DMS114 treated with DMSO at 0.1 percent for 48 hours (cell line): ENCODE results near the gene PADI4.
"Not testable (repeated sequence)": the region's sequence is repeated elsewhere in the genome, so short reads cannot be mapped to it uniquely, and the experiment has no call there.

Experiments
- DNase-seq: peaks from one replicate; lab custom pipeline; 2025; ENCODE audit not compliant: unreplicated experiment; lab: John Stamatoyannopoulos, UW

The PADI4 gene

DNA sequence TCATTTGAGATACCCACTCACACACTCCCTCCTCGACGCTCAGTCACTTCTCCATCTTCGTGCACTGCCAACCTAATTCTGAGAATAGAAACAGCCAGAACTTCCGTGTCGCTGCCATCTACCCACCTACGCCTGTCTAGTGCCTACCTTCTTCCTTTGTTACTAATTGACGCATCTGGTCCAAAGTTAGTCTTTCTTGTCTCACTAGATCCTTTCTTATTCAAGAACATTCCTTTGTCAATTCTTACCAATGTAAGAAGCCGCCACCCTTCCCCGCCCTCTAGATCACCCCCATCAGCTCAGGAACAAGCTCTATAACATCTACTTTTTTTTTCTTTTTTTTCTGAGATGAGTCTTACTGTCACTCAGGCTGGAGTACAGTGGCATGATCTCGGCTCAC lies 67.7 kb downstream of the PADI4 start:
- no peak for DNase-seq

DNA sequence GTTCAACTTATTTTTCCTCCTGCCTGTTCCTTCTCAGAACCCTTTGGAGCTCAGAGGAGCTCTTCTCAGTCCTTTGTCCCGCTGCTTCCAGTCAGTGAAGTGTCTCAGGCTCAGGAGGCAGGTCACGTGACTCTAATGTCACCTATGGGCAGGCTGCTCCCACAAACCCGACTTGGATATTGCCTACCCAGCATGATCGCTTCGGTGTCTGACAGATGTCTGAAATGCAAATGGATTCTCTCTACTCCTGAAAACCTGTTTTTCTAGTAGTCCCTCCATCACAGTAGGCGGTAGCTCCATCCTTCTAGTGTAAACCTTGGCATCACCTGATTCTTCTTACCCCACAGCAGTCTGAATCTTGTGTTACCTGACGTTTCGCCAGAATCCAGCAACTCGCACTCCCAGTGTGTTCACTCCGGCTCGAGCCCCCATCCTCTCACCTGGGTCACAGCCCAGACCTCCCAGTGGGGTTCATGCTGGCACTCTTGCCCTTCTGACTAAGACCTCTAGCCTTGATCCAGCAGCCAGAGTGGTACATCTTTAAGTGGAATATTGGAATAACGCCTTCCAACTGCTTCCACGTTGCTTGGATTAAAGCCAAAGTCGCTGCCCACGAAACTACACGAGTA lies 69.4 kb downstream of the PADI4 start:
- no peak for DNase-seq

DNA sequence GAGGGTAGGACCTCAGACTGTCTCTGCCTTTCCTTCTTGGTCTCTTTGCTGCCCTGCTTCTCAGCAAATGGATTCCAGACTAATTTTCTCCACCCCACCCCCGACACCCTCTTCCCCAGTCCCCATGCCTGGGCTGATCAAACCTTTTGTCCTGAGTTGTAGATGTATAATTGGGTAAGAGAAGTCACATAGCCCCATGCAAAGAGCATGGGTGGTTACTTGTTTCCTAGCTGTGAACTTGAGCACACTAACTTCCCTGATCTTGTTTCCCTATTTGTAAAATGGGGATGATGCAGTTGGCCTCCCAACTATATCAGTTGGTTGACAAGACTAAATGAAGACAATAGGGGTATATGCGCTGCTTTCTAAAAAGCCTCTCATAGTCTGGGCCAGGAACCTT lies 73.2 kb downstream of the PADI4 start:
- DNase-seq = no peak

DNA sequence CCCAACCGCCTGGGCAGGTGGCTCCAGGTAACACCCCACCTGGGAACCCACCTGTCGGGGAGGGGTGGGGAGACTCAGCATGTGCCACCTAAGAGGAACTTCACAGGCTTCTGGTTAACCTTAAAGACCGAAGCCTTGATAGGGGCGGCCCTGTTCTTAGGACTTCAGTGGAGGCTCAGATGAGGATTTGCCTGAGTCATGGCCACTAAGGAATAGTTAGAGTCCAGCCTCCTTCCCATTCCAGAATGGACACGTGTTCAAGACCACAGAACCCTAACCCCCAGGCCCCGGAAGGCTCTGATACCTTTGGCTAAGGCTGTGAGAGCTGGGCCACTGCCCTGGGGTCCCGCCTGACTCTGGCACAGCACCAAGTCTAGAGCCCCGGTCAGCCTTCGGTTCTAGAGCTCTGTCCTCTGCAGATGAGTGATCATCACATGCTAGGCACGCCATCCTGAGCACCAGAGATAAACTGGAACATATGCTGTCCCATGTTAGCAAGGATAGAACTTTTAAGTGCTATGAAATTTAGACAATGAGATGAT lies 84.3 kb downstream of the PADI4 start:
- DNase-seq = no peak

DNA sequence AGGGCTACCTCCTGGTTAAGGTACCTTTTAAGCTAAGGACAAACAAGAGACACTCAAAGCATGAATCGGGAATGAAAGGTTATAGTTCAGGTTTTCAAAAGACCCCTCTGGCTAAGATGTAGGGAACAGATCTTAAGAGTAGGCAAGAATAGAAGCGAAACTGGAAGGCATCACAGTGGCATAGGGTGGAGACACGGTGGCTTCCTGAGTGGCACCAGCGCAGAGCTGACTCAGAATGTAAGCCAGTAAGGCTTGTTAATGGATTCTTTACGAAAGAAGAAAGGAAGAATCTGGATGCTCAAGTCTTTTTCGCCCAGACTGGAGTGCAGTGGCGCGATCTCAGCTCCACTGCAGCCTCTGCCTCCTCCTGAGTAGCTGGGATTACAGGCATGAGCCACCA lies 85.2 kb downstream of the PADI4 start:
- no peak for DNase-seq

DNA sequence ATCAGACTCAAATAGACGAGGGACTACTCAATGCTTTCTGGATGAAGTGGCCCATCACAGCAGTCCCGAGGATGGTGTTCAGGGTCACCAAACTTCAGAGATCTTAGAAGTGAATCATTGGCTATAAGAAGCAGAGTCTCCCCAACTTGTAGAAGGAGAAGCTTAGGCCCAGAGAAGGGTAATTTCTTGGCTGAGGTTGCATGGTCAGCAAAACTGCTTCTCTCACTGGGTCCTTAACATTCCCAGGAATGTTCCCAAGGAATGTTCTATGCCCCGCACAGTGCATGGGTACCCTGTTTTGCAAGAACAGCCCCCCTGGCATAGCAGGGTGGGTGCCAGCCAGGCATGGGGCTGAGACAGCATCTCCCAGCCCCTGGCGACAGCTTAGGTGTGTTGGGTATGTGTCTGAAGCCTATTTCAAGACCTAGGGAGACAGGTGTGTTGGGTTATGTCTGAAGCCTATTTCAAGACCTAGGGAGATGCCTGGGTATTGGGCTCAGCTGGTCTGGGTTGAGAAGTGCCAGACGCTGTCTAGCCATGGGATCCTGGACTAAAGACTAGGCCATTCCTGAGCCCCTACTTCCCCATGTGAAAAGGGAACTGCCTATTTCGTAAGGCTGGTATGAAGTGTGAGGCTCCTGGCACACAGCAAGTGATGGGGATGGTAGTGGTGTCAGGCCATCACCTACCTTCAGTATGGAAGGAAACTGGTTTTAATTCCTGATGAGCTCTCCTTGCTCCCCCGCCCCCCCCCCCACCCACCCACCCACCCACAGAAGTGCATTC lies 90.1 kb downstream of the PADI4 start:
- DNase-seq = no peak

DNA sequence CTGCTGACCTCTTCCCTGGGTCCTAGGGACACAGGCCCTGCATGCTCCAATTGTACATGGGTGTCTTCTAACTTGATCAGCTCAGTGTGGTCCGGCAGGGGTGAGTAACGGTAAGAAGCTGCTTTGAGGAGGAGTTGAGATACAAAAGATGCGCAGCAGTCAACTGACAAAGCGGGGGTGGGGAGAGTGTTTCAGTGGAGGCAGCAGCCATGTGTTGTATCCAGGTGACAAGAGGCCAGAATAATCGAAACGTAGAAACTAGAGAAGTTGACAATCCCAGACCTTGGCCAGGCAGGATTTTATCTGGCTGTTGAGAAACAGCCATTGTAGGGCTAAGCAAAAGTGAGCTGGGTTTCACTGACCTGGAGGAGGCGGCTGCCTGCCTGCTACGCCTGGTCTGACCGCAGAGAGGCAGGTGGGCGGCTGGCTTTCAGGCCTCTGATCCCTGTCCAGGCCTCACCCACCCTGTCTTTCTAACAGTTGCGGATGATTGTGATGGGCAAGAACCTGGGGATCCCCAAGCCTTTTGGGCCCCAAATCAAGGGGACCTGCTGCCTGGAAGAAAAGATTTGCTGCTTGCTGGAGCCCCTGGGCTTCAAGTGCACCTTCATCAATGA lies 92.8 kb downstream of the PADI4 start:
- DNase-seq = no peak

DNA sequence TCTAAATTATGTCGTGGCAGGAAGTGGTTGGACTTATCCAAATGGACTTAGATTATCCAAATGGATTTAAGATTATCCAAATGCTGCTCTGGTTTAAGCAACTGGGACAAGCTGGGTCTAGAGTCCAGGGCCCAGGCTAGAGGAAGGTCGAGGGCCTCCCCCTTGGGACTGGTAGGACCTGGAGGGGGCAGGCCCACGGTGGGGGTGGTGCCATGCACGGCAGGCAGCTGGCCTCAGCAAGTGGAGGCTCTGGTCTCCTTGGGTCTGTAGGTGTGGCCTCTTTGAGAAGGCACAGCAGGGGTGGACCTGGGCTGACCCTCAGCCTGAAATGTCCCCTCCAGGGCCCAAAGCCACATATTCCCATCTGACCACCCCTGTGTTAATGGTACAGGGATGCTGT lies 93.8 kb downstream of the PADI4 start:
- no peak for DNase-seq

DNA sequence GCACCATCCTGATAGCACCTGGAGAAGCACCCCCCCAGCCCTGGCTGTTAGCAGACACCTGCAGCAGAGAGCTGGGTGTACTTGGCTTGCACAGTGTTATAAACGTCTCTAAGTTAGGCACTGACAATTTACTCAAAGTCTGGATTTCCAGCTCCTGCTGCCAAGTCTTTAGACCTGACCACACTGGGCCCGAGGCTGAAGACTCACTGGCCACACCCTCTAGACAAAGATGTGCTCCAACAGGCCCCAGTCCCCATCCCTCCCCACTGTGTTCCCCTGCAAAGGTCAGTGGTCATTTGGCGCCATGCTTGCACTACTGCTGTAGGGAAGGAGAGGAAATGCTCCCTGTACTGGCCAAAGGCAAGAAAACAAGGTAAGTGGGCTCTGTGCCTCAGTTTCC lies 95.1 kb downstream of the PADI4 start:
- DNase-seq = no peak

DNA sequence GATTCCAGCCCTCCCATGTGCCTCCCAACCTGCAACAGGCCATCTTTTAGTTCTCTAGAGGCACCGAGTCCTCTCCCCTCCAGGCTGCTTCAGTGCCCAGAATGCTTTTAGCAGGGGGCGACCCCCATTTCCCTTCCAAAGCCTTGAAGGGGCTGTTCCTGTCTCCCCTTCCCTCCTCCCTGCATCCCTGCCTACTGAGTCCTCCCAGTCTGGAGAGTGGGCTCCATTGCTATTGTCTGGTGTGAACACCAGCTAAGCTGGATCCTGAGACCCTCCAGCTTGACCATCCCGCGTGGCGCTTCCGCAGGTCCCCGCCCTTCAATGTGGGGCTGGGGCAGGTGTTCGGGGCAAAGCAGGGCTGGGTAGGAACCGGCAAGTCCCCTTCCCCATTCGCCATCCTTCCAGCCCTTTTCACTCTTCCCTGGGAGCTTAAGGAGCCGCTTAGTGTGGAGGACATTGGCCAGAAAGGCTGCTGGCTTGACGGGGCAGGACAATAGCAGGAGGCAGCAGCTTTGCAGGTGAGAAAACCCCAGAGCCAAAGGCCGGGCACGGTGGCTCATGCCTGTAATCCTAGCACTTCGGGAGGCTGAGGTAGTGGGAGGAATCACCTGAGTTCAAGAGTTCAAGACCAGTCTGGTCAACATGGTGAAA lies 96.2 kb downstream of the PADI4 start:
- DNase-seq = no peak

DNA sequence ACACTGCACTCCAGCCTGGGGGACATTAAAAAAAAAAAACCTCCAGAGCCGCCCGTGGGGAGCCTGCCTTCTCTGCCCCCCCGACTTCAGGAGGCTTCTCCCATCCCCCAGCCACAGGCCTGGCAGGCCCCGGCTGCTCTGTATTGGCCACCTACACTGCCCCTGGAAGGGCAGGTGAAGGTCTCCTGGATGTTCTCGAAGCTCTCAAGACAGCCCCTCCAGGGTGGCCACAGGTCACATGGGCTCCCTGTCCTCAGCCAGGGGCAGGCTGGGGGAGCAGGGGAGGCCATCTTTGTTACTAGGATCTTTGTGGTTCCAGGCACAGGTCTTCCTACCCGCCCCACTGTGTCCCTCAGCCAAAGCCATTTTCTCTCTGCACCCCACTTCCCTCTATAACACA lies 96.8 kb downstream of the PADI4 start:
- no peak for DNase-seq

DNA sequence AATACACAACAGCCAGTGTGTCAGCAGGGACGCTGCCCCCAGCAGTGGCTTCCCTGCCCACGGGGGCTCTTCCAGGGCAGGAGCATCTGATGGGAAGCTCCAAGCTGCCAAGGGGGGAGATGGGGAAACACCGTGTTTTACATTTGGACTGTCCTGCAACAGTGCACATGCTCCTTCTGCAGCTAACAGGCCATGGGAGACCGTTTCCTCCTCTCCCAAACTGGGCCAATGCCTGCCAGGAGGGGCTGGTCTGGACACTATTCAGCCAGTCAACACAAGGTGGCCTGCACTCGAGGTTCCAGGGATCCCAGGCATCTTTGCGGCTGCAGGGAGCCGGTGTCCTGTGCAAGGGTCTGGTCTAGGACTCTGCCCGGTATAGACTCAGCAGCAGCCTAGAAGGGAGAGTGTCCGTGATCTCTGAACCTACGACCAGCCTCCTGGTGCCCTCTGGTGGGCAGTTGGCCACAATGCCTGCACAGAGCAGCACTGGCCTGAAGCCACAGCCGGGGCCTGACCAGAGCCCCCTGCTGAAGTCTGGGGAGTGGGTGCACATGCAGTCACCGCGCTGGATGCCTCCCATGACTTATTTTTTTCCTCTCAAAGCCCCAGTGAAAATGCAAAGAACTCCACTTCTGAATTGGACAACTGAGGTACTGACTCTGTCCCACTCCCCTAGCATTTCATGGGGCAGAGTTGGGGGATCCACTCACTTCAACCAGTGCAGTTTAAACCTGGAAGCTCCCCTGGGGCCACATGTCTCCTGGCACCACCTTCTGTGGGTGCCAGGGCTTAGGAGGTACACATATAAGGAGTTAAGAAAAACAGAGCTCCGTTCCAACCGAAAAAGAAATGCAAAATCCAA lies 98.1 kb downstream of the PADI4 start:
- peak; percentile 44 for DNase-seq

DNA sequence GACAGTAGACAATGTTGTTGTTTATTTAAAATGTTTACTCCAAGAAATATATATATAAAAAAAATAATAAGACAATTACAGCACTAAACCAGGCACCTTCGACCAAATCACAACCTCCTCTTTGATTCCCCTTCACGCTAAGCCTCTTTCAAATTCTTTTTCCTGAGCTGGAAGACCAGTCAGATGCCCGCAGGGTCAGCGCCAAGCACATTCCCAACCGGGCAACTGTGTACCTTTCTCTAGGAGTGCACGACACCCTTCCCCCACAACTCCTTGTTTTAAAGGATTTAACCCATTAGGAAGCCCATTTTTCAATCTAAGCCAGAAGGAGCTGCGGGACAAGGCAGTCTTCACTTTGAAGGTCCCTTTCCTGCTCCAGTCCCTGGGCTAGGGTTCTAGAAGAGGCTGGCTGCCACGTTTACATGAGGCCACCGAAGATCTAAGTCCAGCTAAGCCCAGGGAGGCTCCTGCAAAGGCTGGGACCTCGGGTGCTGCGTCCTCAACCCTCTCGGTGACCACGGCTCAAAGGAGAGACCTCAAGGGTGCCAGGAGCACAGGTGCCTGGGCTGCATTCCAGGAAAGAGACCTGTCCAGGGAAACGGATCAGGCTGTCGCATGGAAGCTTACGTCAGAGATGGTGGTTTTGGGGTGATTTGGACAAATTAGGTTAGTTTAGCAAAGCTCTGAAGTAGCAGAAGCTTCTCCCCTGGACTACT lies 98.9 kb downstream of the PADI4 start:
- not testable (repeated sequence) for DNase-seq

DNA sequence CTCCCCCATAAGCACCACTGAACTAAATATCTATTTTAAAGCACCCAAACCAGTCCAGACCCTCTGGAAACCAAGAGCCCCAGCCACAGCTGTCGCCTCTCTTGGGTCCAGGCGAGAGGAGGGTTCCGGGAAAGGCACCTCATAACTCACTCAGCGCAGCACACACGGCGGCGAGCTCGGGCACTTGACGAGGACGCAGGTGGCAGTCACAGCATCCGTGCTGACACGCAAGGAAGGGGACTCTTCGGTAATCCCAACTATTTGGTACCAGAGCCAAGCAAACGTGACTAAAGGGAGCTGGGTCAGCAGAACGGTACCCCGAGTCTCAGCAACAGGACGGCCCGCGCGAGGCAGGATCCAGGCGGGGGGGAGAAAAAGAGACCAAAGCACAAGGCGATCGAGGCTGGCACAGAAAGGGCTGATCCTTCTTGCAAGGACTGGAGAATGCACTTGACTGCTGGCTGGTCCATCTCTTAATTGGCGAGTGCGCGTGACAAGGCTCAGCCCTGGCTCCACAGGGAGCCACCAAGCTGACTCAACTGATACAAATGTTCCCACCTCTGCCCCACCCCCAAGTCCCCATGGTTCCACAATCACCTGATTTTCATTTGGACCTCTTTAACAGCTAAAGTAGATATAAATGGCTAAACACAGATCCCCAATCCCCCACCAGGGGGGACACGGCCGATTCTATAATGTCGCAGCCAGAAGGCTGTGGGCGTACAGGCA lies 100.0 kb downstream of the PADI4 start:
- DNase-seq = not testable (repeated sequence)

DNA sequence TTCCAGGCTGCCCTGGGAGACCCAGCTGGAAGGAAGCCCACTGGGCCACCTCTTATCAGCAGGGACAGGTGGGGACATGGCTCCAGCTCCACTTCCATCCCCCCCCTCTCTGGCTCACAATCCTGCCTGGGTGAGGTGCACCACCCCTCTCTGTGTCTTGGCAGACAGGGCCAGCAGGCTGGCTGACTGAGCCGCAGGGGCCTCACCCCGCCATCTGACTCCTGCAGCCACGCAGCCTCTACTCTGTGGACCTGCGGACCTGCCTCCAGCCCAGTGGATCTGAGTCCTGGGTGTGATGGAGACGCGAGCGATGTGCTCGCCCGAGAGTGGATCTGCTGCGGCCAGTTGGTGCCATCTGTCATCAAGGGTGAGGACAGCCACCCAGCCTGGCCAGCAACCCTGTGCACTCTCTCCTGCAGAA lies 101.4 kb downstream of the PADI4 start:
- DNase-seq = no peak

DNA sequence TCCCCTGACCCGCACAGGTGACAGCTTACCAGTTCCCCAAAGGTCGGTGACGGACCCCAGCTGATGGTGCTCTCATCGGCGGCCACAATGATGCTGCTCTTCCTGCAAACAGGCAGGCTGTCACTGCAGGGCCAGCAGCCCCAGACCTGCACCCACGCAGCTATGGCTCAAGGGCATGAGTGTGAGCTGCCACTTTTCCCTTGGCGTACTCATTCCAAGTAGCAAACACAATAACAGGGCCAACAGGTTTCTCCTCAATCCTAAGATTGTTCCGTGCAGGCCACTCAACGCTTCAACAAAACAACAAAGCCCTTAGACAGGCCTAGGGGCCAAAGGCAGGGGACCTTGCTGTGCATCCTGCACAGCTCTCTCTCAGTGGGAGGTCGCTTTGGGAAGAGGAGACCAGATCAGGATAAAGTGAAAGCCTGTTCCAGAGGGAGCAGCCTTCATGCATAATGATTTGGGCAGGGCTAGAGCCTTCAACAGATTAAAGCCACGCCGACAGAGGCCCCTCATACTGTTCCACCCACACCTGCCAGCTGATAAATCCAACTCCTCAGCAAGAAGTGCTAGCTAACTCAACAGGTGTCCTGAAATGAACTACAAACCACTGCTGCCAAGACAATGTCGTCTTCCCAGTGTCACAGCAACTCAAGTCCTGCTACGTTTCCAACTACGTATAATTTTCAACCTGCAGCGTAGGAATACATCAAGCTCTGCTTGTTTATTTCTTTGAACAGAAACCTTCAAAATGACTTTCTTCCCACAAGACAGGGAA lies 104.3 kb downstream of the PADI4 start:
- DNase-seq = no peak
